ENCODE data around the gene STK24. TPM values are rescaled to one million over a fixed set of nuclear protein-coding genes. Genes with fewer than 3 reads are reported as not detected.

The STK24 gene
- total RNA-seq, 3 donors from 2014 or later: 190 to 210 (median 204) TPM

DNA sequence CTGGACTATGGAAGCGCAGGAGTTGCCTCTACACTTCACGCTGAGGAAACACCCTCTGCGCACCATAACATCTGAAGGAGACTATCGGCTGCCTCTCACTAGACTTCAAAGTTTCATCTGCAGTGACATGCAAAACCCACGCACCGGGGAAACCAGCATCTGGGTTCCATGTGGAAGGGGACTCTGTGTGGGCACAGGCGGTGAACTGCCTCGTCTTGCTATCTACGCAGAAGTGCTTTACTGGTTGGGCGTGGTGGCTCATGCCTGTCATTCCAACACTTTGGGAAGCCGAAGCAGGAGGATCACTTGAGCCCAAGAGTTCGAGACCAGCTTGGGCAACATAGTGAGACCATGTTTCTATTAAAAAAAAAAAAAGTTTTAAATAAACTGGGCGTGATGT lies 116.4 kb downstream of the STK24 start:
- TF ChIP-seq, protein P1, sequence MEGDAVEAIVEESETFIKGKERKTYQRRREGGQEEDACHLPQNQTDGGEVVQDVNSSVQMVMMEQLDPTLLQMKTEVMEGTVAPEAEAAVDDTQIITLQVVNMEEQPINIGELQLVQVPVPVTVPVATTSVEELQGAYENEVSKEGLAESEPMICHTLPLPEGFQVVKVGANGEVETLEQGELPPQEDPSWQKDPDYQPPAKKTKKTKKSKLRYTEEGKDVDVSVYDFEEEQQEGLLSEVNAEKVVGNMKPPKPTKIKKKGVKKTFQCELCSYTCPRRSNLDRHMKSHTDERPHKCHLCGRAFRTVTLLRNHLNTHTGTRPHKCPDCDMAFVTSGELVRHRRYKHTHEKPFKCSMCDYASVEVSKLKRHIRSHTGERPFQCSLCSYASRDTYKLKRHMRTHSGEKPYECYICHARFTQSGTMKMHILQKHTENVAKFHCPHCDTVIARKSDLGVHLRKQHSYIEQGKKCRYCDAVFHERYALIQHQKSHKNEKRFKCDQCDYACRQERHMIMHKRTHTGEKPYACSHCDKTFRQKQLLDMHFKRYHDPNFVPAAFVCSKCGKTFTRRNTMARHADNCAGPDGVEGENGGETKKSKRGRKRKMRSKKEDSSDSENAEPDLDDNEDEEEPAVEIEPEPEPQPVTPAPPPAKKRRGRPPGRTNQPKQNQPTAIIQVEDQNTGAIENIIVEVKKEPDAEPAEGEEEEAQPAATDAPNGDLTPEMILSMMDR (IDR thresholded peaks at IDR 0.05): no peak
- DNase-seq (no peak), ATAC-seq (no peak)
- no peaks in the 10 kb centered on the region for H3K9me3 ChIP-seq
- intact Hi-C loops (cut with DNase I, micrococcal nuclease): no loop called here
- no peak overlapping the region for H3K4me3 ChIP-seq
- no peaks in the 10 kb centered on the region for H3K4me1 ChIP-seq (ENCODE audit: low read depth)
- peaks cover 8% of the 10 kb centered on the region for H3K36me3 ChIP-seq (ENCODE audit: low read depth)

DNA sequence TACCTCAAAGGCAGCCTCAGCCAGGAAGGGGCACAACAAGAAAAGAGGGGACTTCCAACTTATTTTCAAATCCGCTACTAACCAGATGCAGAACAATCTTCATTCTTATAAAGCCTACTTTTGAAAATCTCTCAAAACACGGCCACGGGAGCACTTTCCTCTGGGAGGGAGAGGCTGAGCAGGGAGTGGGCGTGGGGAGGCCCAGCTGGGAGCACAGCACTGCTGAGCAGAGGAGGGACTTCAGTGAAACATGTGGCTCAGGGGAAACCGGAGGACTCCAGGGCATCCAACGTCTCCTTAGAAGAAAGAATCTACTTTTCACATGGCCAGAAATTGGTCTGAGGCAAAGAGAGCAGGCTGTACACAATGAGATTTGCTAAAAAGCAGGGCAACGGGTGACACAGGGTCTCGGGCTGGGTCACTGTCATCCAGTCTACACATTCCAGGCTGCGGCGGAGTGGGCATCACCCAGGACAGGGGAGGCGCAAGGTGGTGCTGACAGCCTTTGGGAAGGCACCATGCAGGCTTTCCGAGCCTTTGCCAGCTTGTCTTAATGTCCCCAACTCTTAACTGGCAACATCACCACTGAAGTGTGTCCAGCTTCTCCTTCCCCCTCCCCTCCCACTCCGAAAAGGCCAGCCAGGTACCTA lies 117.1 kb downstream of the STK24 start:
- TF ChIP-seq, protein P1 (IDR thresholded peaks at IDR 0.05): no peak
- DNase-seq (no peak), ATAC-seq (no peak)
- Histone ChIP-seq H3K4me3 (no peak overlapping the region), H3K36me3 (ENCODE audit: low read depth) (peaks cover 8% of the 10 kb centered on the region), H3K4me1 (ENCODE audit: low read depth) (no peaks in the 10 kb centered on the region), H3K9me3 (no peaks in the 10 kb centered on the region)
- intact Hi-C loops (cut with DNase I, micrococcal nuclease): no loop called here

DNA sequence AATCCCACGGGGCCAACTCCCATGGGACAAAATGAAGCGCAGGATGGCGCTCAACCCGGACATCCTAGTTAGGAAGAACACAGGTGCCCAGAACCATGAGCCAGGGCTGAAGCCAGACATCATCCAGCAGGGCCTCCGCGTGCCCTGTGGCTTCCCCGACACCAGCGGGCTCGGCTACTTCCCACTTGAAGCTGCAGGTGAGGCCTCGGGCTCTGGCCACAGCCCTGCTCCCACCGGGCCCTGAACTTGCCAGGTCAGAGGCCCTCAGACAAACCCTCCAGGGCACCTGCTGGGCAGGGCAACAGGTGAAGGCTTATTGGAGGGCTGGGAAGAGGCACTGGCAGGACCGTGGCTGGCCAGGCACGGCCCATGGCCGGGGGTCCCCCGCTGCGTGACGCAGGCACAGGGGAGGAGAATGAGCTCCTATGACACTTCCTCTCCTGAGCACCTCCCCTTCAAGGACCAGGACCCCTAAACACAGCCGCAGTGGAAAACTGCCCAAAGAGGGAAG lies 117.7 kb downstream of the STK24 start:
- no peak for DNase-seq
- TF ChIP-seq, protein P1 (IDR thresholded peaks at IDR 0.05): no peak
- no peak for ATAC-seq
- intact Hi-C loops (cut with DNase I, micrococcal nuclease): no loop called here
- Histone ChIP-seq H3K36me3 (ENCODE audit: low read depth) (peaks cover 8% of the 10 kb centered on the region), H3K4me3 (no peak overlapping the region), H3K9me3 (no peaks in the 10 kb centered on the region), H3K4me1 (ENCODE audit: low read depth) (no peaks in the 10 kb centered on the region)

DNA sequence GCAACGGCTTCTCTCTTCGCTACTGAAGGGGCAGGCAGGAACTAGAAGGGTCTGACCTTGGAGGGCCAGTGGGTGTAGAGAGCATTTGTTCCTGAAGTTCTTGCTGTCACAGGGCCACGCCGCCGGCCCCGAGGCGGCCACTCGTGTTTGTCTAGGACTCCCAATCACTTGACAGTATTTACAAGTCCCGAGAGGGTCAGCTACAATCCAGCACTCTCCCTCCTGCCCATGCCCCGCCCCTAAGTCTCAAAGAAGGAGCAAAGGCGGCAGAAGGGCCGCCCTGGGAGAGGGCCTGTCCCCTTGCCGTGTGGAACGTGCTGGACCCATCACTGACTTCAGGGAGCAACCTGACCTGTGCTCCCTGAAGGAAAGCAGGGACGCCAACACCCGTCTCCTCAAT lies 118.5 kb downstream of the STK24 start:
- ATAC-seq: no peak
- intact Hi-C loops (cut with DNase I, micrococcal nuclease): no loop called here
- Histone ChIP-seq H3K4me1 (ENCODE audit: low read depth) (no peaks in the 10 kb centered on the region), H3K36me3 (ENCODE audit: low read depth) (peaks cover 8% of the 10 kb centered on the region), H3K9me3 (no peaks in the 10 kb centered on the region), H3K4me3 (no peak overlapping the region)
- no peak for DNase-seq
- TF ChIP-seq, protein P1 (IDR thresholded peaks at IDR 0.05): no peak

DNA sequence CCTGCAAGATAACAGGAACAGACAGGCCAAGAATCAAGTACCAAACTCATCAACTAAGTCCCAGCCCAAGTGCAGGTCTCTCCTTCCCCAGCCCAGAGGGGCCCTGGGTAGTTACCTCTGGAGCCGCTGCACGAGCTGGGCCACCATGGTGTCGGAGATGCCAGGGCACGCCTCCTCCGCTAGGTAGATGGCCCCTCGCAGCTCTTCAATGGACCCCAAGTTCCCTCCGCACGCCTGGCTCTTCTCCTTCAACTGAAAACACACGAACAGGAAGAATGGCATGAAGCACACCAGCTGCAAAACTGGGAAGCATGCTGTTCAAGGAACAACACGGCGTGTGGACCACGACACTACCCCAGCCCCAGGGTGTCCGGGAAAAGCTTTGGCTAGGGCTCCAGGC lies 119.9 kb downstream of the STK24 start:
- Histone ChIP-seq H3K9me3 (no peaks in the 10 kb centered on the region), H3K36me3 (ENCODE audit: low read depth) (peaks cover 8% of the 10 kb centered on the region), H3K4me3 (no peak overlapping the region), H3K4me1 (ENCODE audit: low read depth) (no peaks in the 10 kb centered on the region)
- TF ChIP-seq, protein P1 (IDR thresholded peaks at IDR 0.05): no peak
- ATAC-seq (no peak), DNase-seq (no peak)
- intact Hi-C loops (cut with DNase I, micrococcal nuclease): no loop called here
